HCT116 (cell line): Measurements from ENCODE around the gene P2RX1. TPM values are rescaled to one million over a fixed set of nuclear protein-coding genes. Genes with fewer than 3 reads are reported as not detected.

Experiments used
- ATAC-seq: fragments of 200-7000 bp; cut with Tn5 transposase; 2 replicates; pipeline ENCODE4 v1.9.1; 2020; ENCODE audit warnings: mild to moderate bottlenecking, moderate library complexity
- BruUV-seq: library from RNA; stranded (reverse); fragments of 400-500 nt; replicated peaks from 2 replicates; lab custom pipeline; 2021; lab: Mats Ljungman, UMichigan
- CTCF ChIA-PET: fragments of 300-600 bp; sonication (Branson Sonifier 250); formaldehyde crosslinking; loops from one replicate; lab custom pipeline; 2021; ENCODE audit warnings: antibody characterized with exemption; lab: Charles Lee
- POLR2A ChIA-PET: fragments of 300-600, 350-600 bp; sonication (Branson Sonifier 250); formaldehyde crosslinking; loops from one replicate; lab custom pipeline; 2021; ENCODE audit warnings: antibody characterized with exemption; lab: Charles Lee
- RAD21 ChIA-PET, 2 experiments: fragments of 300-600 bp; sonication (Branson Sonifier 250); formaldehyde crosslinking; loops; one replicate each; lab custom pipeline; 2023; ENCODE audit warnings: low total read pairs in 2 of 2; ENCODE audit not compliant: uncharacterized antibody in 2 of 2, unreplicated experiment in 2 of 2, low non-redundant PET in 1 of 2; lab: Charles Lee
- DNase-seq: peaks from one replicate; pipeline ENCODE4 v3.0.0-alpha.2; 2010; ENCODE audit warnings: low read depth, low spot score
- H2AFZ ChIP-seq: fragments of 200-600 bp; shearing (Covaris generic), sonication (generic); 2 replicates; pipeline ENCODE4 v1.6.1; 2017; ENCODE audit warnings: low read depth, mixed run types, mixed read lengths, antibody characterized with exemption, low read length; ENCODE audit not compliant: poor library complexity, severe bottlenecking
- H3K27ac ChIP-seq: 2 replicates; pipeline ENCODE4 v1.5.1; 2012; ENCODE audit warnings: low read depth, low read length
- H3K27me3 ChIP-seq: fragments of 200-600 bp; sonication (generic); 2 replicates; pipeline ENCODE4 v1.6.1; 2016; ENCODE audit warnings: mixed run types, low read length, mixed read lengths; ENCODE audit not compliant: insufficient read depth
- H3K36me3 ChIP-seq, 2 experiments: fragments of 200-500 bp in 1 of 2; fragments of 200-600 bp in 1 of 2; sonication (Bioruptor generic) in 1 of 2; sonication (generic) in 1 of 2; 2 replicates each; pipeline versions ENCODE4 v1.5.1 to v1.6.1; 2014 to 2016; ENCODE audit warnings: low read length in 2 of 2, inconsistent platforms in 1 of 2, mixed read lengths in 1 of 2, mixed run types in 1 of 2; ENCODE audit not compliant: insufficient read depth in 2 of 2, control insufficient read depth in 1 of 2
- H3K4me1 ChIP-seq, 2 experiments: fragments of 200-600 bp in 1 of 2; sonication (generic) in 1 of 2; 2 replicates each; pipeline versions ENCODE4 v1.5.1 to v1.6.1; 2012 to 2017; ENCODE audit warnings: low read length in 2 of 2, inconsistent platforms in 1 of 2, mild to moderate bottlenecking in 1 of 2, mixed read lengths in 1 of 2, mixed run types in 1 of 2, moderate library complexity in 1 of 2; ENCODE audit not compliant: insufficient read depth in 2 of 2, control insufficient read depth in 1 of 2
- H3K4me2 ChIP-seq: fragments of 200-600 bp; sonication (generic); 2 replicates; pipeline ENCODE4 v1.6.1; 2017; ENCODE audit warnings: mixed run types, low read length, mixed read lengths
- H3K4me3 ChIP-seq, 2 experiments: fragments of 200-600 bp in 1 of 2; sonication (generic) in 1 of 2; replicated peaks in 1 of 2; 2 replicates each; pipeline ENCODE4 v1.5.1; 2011 to 2016; ENCODE audit warnings: low read length in 2 of 2, control low read depth in 1 of 2, low read depth in 1 of 2, mild to moderate bottlenecking in 1 of 2, mixed read lengths in 1 of 2, mixed run types in 1 of 2
- H3K79me2 ChIP-seq: fragments of 200-600 bp; sonication (generic); 2 replicates; pipeline ENCODE4 v1.6.1; 2017; ENCODE audit warnings: mild to moderate bottlenecking, mixed run types, low read length, moderate library complexity, mixed read lengths; ENCODE audit not compliant: insufficient read depth
- H3K9ac ChIP-seq: fragments of 200-600 bp; sonication (generic); 2 replicates; pipeline ENCODE4 v1.6.1; 2016; ENCODE audit warnings: low read length, mixed read lengths
- H3K9me2 ChIP-seq: fragments of 200-600 bp; sonication (generic), shearing (Covaris generic); 2 replicates; pipeline ENCODE4 v1.6.1; 2017; ENCODE audit warnings: mixed run types, mild to moderate bottlenecking, moderate library complexity; ENCODE audit not compliant: insufficient read depth
- H3K9me3 ChIP-seq, 2 experiments: fragments of 200-500 bp in 1 of 2; fragments of 200-600 bp in 1 of 2; sonication (Bioruptor generic) in 1 of 2; sonication (generic) in 1 of 2; 2 replicates each; pipeline ENCODE4 v1.6.1; 2014 to 2017; ENCODE audit warnings: low read length in 2 of 2, mixed read lengths in 2 of 2, inconsistent platforms in 1 of 2, low read depth in 1 of 2, mild to moderate bottlenecking in 1 of 2, mixed run types in 1 of 2, moderate library complexity in 1 of 2; ENCODE audit not compliant: control insufficient read depth in 1 of 2, insufficient read depth in 1 of 2
- H4K20me1 ChIP-seq: fragments of 200-600 bp; sonication (generic), shearing (Covaris generic); 2 replicates; pipeline ENCODE4 v1.6.1; 2017; ENCODE audit warnings: mixed run types, mild to moderate bottlenecking, moderate library complexity; ENCODE audit not compliant: insufficient read depth
- ATF3 ChIP-seq: IDR thresholded peaks from 2 replicates; pipeline ENCODE4 v1.6.1; 2012
- CBX3 ChIP-seq: IDR thresholded peaks from 2 replicates; pipeline ENCODE4 v1.6.1; 2012; ENCODE audit warnings: low read depth
- EZH2phosphoT487 ChIP-seq: fragments of 200-600 bp; IDR thresholded peaks from 2 replicates; pipeline ENCODE4 v1.6.1; 2018; ENCODE audit warnings: antibody characterized with exemption, borderline replicate concordance
- FOSL1 ChIP-seq: IDR thresholded peaks from 2 replicates; pipeline ENCODE4 v1.6.1; 2012; ENCODE audit warnings: low read depth
- JUND ChIP-seq: IDR thresholded peaks from 2 replicates; pipeline ENCODE4 v1.6.1; 2012
- MAX ChIP-seq: IDR thresholded peaks from 2 replicates; pipeline ENCODE4 v1.6.1; 2012
- RAD21 ChIP-seq: IDR thresholded peaks from 2 replicates; pipeline ENCODE4 v1.6.1; 2012; ENCODE audit warnings: low read depth, mild to moderate bottlenecking
- REST ChIP-seq: IDR thresholded peaks from 2 replicates; pipeline ENCODE4 v1.6.1; 2012; ENCODE audit warnings: low read depth
- SP1 ChIP-seq: IDR thresholded peaks from 2 replicates; pipeline ENCODE4 v1.6.1; 2012; ENCODE audit warnings: low read depth
- YY1 ChIP-seq: IDR thresholded peaks from 2 replicates; pipeline ENCODE4 v1.6.1; 2011; ENCODE audit warnings: low read length, low read depth, moderate library complexity, mild to moderate bottlenecking; ENCODE audit not compliant: insufficient replicate concordance; ENCODE audit errors: extremely low read depth
- ZFX ChIP-seq: fragments of 450-650 bp; IDR thresholded peaks from 2 replicates; pipeline ENCODE4 v1.6.1; 2017
- ZNF274 ChIP-seq: fragments of 200-500 bp; sonication (Bioruptor generic); IDR thresholded peaks from 2 replicates; pipeline ENCODE4 v1.6.1; 2014; ENCODE audit warnings: mild to moderate bottlenecking, low read depth, low read length, inconsistent platforms
- intact Hi-C: fragments of 100-400 bp; cut with micrococcal nuclease; formaldehyde crosslinking; loops from 2 replicates; pipeline ENCODE4 v1.10.0; 2022
- total RNA-seq: library from RNA; stranded (reverse); gene quantifications from one replicate; pipeline ENCODE4 v1.2.1, GENCODE V29; 2021; ENCODE audit not compliant: unreplicated experiment
- TF ChIP-seq, protein P1 (sequence below): IDR thresholded peaks from 2 replicates; pipeline ENCODE4 v1.6.1; 2011; ENCODE audit warnings: mild to moderate bottlenecking, low read length, moderate library complexity; ENCODE audit not compliant: insufficient replicate concordance; ENCODE audit errors: extremely low read depth

P2RX1 gene
- total RNA-seq, 1 experiment from 2014 or later: not detected

- TF ChIP-seq ATF3 (no peak), ZNF274 (no peak), REST (no peak), SP1 (no peak), FOSL1 (no peak), CBX3 (no peak)
Observed at GRCh38 chr17:3860939-3861700, 55.1 kb downstream of the P2RX1 start (continued).

DNA sequence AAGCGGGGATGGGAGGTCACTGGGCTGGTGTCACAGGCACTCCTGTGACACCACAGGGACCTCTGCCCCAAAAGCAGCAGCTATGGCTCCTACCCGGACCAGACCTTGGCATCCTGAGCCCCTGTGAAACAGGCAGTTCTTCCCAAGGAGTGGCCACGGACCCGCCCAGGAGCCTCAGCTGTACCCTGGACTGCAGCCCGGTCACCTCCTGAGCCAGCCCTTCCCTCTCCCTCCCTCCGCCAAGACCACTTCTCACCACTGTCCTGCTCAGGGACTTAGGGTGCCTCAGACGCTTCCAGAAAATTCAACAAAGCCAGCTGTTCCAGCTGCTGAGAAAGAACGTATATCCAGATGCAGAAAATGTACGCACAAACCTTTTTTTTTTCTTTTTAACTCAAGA lies 56.3 kb downstream of the P2RX1 start:
- no peaks in the 10 kb centered on the region for H3K79me2 ChIP-seq
- no peak overlapping the region for H3K27ac ChIP-seq
- ATAC-seq (no peak), DNase-seq (no peak)
- CTCF ChIA-PET: interaction anchor here (1.2 kb wide), 1 partner anchor 54 kb away, joined by 3 read pairs; no protein-coding TSS in a partner anchor
- H3K4me2 ChIP-seq: no peak overlapping the region
- no peak overlapping the region for H2AFZ ChIP-seq
- no peak for TF ChIP-seq RAD21
- no peak for TF ChIP-seq JUND
- no peak for TF ChIP-seq ATF3
- no peak for TF ChIP-seq ZFX
- TF ChIP-seq YY1: no peak
- TF ChIP-seq SP1: no peak
- no peak for TF ChIP-seq EZH2phosphoT487
- no peak for TF ChIP-seq MAX
- TF ChIP-seq, protein P1, sequence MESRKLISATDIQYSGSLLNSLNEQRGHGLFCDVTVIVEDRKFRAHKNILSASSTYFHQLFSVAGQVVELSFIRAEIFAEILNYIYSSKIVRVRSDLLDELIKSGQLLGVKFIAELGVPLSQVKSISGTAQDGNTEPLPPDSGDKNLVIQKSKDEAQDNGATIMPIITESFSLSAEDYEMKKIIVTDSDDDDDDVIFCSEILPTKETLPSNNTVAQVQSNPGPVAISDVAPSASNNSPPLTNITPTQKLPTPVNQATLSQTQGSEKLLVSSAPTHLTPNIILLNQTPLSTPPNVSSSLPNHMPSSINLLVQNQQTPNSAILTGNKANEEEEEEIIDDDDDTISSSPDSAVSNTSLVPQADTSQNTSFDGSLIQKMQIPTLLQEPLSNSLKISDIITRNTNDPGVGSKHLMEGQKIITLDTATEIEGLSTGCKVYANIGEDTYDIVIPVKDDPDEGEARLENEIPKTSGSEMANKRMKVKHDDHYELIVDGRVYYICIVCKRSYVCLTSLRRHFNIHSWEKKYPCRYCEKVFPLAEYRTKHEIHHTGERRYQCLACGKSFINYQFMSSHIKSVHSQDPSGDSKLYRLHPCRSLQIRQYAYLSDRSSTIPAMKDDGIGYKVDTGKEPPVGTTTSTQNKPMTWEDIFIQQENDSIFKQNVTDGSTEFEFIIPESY: no peak
- TF ChIP-seq, all 23 proteins: peak for 0
- no peaks in the 10 kb centered on the region for H4K20me1 ChIP-seq
- no peaks in the 10 kb centered on the region for H3K9me2 ChIP-seq
- no peak overlapping the region for H3K9ac ChIP-seq
- H3K4me3 ChIP-seq: no peak overlapping the region
- intact Hi-C loops: loop anchor here (5.0 kb wide), 1 partner anchor 217 kb away; no protein-coding TSS in a partner anchor
- H3K27me3 ChIP-seq: no peaks in the 10 kb centered on the region
- H3K4me1 ChIP-seq: no peaks in the 10 kb centered on the region
- H3K36me3 ChIP-seq: peaks cover 0 to 8% of the 10 kb centered on the region in 2 experiments; a peak in 1 of 4 replicates
- ChIA-PET POLR2A (no interaction called here), RAD21 (no interaction called here)
- no TSS peak for BruUV-seq
- no peaks in the 10 kb centered on the region for H3K9me3 ChIP-seq
